GM12878 (cell line): ENCODE results near the gene OR8A1. TPM values are rescaled to one million over a fixed set of nuclear protein-coding genes. Genes with fewer than 3 reads are reported as not detected.

ENCODE experiments used
- ATAC-seq: fragments of 200-7000 bp; cut with Tn5 transposase; 3 replicates; pipeline ENCODE4 v1.9.1; 2020; ENCODE audit warnings: mild to moderate bottlenecking, moderate library complexity
- BruUV-seq: library from RNA; stranded (reverse); fragments of 400-500 nt; replicated peaks from 2 replicates; lab custom pipeline; 2021; lab: Mats Ljungman, UMichigan
- CTCF ChIA-PET: fragments of 300-600 bp; sonication (Branson Sonifier 250); formaldehyde crosslinking; extraction: SDS; loops from one replicate; lab custom pipeline; 2021; ENCODE audit warnings: inconsistent platforms; lab: Yijun Ruan, JAX
- POLR2A ChIA-PET: fragments of 350-600 bp; formaldehyde crosslinking; extraction: SDS; loops from one replicate; lab custom pipeline; 2021; ENCODE audit warnings: inconsistent platforms; lab: Charles Lee
- RAD21 ChIA-PET: fragments of 300-600 bp; sonication (Branson Sonifier 250); formaldehyde crosslinking; loops from one replicate; lab custom pipeline; 2023; ENCODE audit warnings: antibody characterized with exemption; ENCODE audit not compliant: unreplicated experiment; lab: Charles Lee
- SMC1A ChIA-PET: fragments of 300-600 bp; sonication (Branson Sonifier 250); formaldehyde crosslinking; loops from one replicate; lab custom pipeline; 2023; ENCODE audit not compliant: unreplicated experiment, uncharacterized antibody; lab: Charles Lee
- DNase-seq: peaks from one replicate; pipeline ENCODE4 v3.0.0-alpha.2; 2011; ENCODE audit warnings: low read depth, low spot score
- FAIRE-seq: peaks from 3 replicates; lab custom pipeline; 2011; peaks lifted over from hg19 to GRCh38; lab: Jason Lieb, UNC
- H2AFZ ChIP-seq: 2 replicates; pipeline ENCODE4 v1.6.0; 2011; ENCODE audit warnings: low read depth, low read length, control low read depth; ENCODE audit not compliant: control insufficient read depth
- H3K27ac ChIP-seq: 2 replicates; pipeline ENCODE4 v1.5.1; 2011; ENCODE audit warnings: control low read depth; ENCODE audit not compliant: control insufficient read depth, insufficient read depth
- H3K27me3 ChIP-seq, 2 experiments: replicated peaks in 1 of 2; 2 replicates each; pipeline versions ENCODE4 v1.6.0 to v1.6.1; 2011; ENCODE audit warnings: low read length in 1 of 2; ENCODE audit not compliant: control insufficient read depth in 2 of 2, insufficient read depth in 2 of 2
- H3K36me3 ChIP-seq, 2 experiments: 2 replicates each; pipeline ENCODE4 v1.5.1; 2011; ENCODE audit warnings: low read length in 1 of 2; ENCODE audit not compliant: control insufficient read depth in 2 of 2, insufficient read depth in 2 of 2
- H3K4me1 ChIP-seq: 2 replicates; pipeline ENCODE4 v1.6.1; 2011; ENCODE audit warnings: mild to moderate bottlenecking, low read length, moderate library complexity, mixed read lengths; ENCODE audit not compliant: control insufficient read depth, insufficient read depth
- H3K4me2 ChIP-seq: 2 replicates; pipeline ENCODE4 v1.6.0; 2011; ENCODE audit warnings: control low read depth; ENCODE audit not compliant: control insufficient read depth, insufficient read depth
- H3K4me3 ChIP-seq: fragments of 200-600 bp; sonication (generic); 2 replicates; pipeline ENCODE4 v1.5.1; 2016
- H3K79me2 ChIP-seq: 2 replicates; pipeline ENCODE4 v1.6.0; 2011; ENCODE audit warnings: low read length; ENCODE audit not compliant: control insufficient read depth, insufficient read depth
- H3K9ac ChIP-seq: 2 replicates; pipeline ENCODE4 v1.8.0; 2011; ENCODE audit warnings: low read length, control low read depth, mixed read lengths; ENCODE audit not compliant: control insufficient read depth, insufficient read depth
- H3K9me3 ChIP-seq: replicated peaks from 3 replicates; pipeline ENCODE4 v1.5.1; 2011; ENCODE audit warnings: mild to moderate bottlenecking, low read length; ENCODE audit not compliant: control insufficient read depth, insufficient read depth
- H4K20me1 ChIP-seq: 2 replicates; pipeline ENCODE4 v1.6.0; 2011; ENCODE audit not compliant: control insufficient read depth, insufficient read depth
- BMI1 ChIP-seq: fragments of 450-650 bp; IDR thresholded peaks from 2 replicates; pipeline ENCODE4 v1.6.1; 2016; ENCODE audit warnings: mild to moderate bottlenecking, moderate library complexity, borderline replicate concordance
- CBFB ChIP-seq: IDR thresholded peaks from 2 replicates; pipeline ENCODE4 v1.6.1; 2016; ENCODE audit warnings: antibody characterized with exemption, low read depth
- EP300 ChIP-seq, 2 experiments: fragments of 150-350 bp in 1 of 2; IDR thresholded peaks; 2 replicates each; pipeline ENCODE4 v1.6.1; 2011 to 2012; ENCODE audit warnings: low read depth in 2 of 2, low read length in 2 of 2, borderline replicate concordance in 1 of 2, improper control_type of control experiment in 1 of 2, inconsistent platforms in 1 of 2; ENCODE audit not compliant: control insufficient read depth in 1 of 2
- ESRRA ChIP-seq: IDR thresholded peaks from 2 replicates; pipeline ENCODE4 v1.6.1; 2012; ENCODE audit warnings: mild to moderate bottlenecking, low read length, improper control_type of control experiment
- FOXM1 ChIP-seq: IDR thresholded peaks from 2 replicates; pipeline ENCODE4 v1.6.1; 2012; ENCODE audit warnings: low read depth, mild to moderate bottlenecking, inconsistent platforms, low read length, moderate library complexity
- IRF4 ChIP-seq: IDR thresholded peaks from 2 replicates; pipeline ENCODE4 v1.6.1; 2011; ENCODE audit warnings: low read depth, low read length
- NFYA ChIP-seq: IDR thresholded peaks from 2 replicates; pipeline ENCODE4 v1.6.1; 2011; ENCODE audit warnings: low read depth, mild to moderate bottlenecking, low read length, improper control_type of control experiment, borderline replicate concordance
- NR2C1 ChIP-seq: fragments of 450-650 bp; IDR thresholded peaks from 2 replicates; pipeline ENCODE4 v1.6.1; 2017; ENCODE audit warnings: antibody characterized with exemption, mild to moderate bottlenecking, moderate library complexity
- NR2F1 ChIP-seq: fragments of 450-650 bp; conservative IDR thresholded peaks from 2 replicates; pipeline ENCODE4 v1.6.1; 2017; ENCODE audit warnings: mild to moderate bottlenecking
- RBBP5 ChIP-seq: fragments of 200-600 bp; sonication (generic); conservative IDR thresholded peaks from 2 replicates; pipeline ENCODE4 v1.6.1; 2016
- SMARCA5 ChIP-seq: fragments of 450-650 bp; IDR thresholded peaks from 2 replicates; pipeline ENCODE4 v1.6.1; 2017; ENCODE audit warnings: mild to moderate bottlenecking
- SREBF1 ChIP-seq: IDR thresholded peaks from 2 replicates; pipeline ENCODE4 v1.6.1; 2012; ENCODE audit warnings: mild to moderate bottlenecking, low read length
- SUZ12 ChIP-seq: fragments of 200-600 bp; sonication (generic); IDR thresholded peaks from one replicate; pipeline ENCODE4 v1.6.1; 2018; ENCODE audit warnings: antibody characterized with exemption, mild to moderate bottlenecking; ENCODE audit not compliant: unreplicated experiment
- ZNF622 ChIP-seq: fragments of 450-650 bp; IDR thresholded peaks from 2 replicates; pipeline ENCODE4 v1.6.1; 2017; ENCODE audit warnings: mild to moderate bottlenecking, inconsistent platforms
- whole genome bisulfite sequencing: methylation state at CpG from one replicate; pipeline ENCODE4 v1.1.6; 2016; ENCODE audit warnings: low lambda C conversion rate; ENCODE audit not compliant: insufficient replicate concordance, insufficient coverage; ENCODE audit errors: missing lambda C conversion rate; 5-methylcytosine and 5-hydroxymethylcytosine counted together
- in situ Hi-C: fragments of 300-500 bp; cut with MboI; formaldehyde crosslinking; loops from 9 replicates; pipeline ENCODE4 v1.14.3; 2018; ENCODE audit warnings: mixed read lengths
- intact Hi-C: fragments of 100-400 bp; cut with micrococcal nuclease; formaldehyde crosslinking; loops from one replicate; pipeline ENCODE4 v1.14.2; 2022; ENCODE audit not compliant: unreplicated experiment
- polyA plus RNA-seq, 11 experiments: library from polyadenylated mRNA; depleted of rRNA in 4 of 11; unstranded in 6 of 11; stranded (reverse) in 5 of 11; fragments of >200 nt; fragmentation: Nextera tagmentation in 4 of 11; fragmentation: Illumina TruSeq in 1 of 11; extraction: Ambion mirVana in 4 of 11; extraction: Trizol in 1 of 11; gene quantifications; 1 replicate in 1 of 11; 2 replicates in 10 of 11; pipeline versions ENCODE4 v1.2.1 to v1.2.3, GENCODE V29; 2011 to 2016; ENCODE audit warnings: inconsistent platforms in 2 of 11, missing spikeins in 2 of 11, low read depth in 1 of 11
- total RNA-seq, 4 experiments: library from RNA; depleted of rRNA in 3 of 4; stranded (reverse); fragments of >200 nt in 3 of 4; fragmentation: Illumina TruSeq in 1 of 4; extraction: Trizol in 1 of 4; gene quantifications; 2 replicates each; pipeline versions ENCODE4 v1.2.1 to v1.2.3, GENCODE V29; 2013 to 2021
- TF ChIP-seq, protein P1 (sequence below): IDR thresholded peaks from 2 replicates; pipeline ENCODE4 v1.6.1; 2011; ENCODE audit warnings: borderline replicate concordance, low read depth, mild to moderate bottlenecking, moderate library complexity, mixed read lengths, low read length; ENCODE audit not compliant: insufficient read depth; ENCODE audit errors: extremely low read length
- TF ChIP-seq, protein P2 (sequence below): fragments of 450-650 bp; IDR thresholded peaks from 2 replicates; pipeline ENCODE4 v1.6.1; 2017; ENCODE audit warnings: low read depth, mild to moderate bottlenecking, moderate library complexity
- TF ChIP-seq, protein P3 (sequence below): fragments of 450-650 bp; IDR thresholded peaks from 2 replicates; pipeline ENCODE4 v1.6.1; 2017; ENCODE audit warnings: antibody characterized with exemption, mild to moderate bottlenecking, moderate library complexity
- TF ChIP-seq, protein P4 (sequence below): IDR thresholded peaks from 2 replicates; pipeline ENCODE4 v1.6.1; 2012; ENCODE audit warnings: low read depth, low read length, improper control_type of control experiment

The OR8A1 gene
- total and polyA plus RNA-seq, 10 of the 15 experiments (the other 5 are each of a cell fraction or from before 2014, with no cell fraction given): not detected

DNA sequence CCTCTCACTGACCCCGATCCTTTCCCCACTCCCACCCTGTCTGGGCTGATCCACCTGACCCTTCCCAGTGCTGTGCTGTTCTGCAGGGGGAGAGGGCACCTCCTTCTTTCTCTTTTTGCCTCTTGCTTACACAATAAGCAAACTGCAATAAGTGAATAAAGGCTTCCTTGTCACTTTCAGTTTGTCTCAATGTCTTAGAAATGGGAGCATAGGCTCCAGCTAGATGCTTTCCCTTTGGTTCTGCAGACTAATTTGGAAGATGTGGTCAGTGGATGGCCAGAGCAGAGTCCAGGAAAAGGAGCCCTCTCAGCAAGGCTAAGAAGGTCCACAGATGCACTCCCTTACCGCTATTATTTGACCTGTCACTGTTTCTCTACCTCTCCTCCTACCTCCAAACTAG, 35.7 kb upstream of the OR8A1 start (continued):
- TF ChIP-seq, protein P1, sequence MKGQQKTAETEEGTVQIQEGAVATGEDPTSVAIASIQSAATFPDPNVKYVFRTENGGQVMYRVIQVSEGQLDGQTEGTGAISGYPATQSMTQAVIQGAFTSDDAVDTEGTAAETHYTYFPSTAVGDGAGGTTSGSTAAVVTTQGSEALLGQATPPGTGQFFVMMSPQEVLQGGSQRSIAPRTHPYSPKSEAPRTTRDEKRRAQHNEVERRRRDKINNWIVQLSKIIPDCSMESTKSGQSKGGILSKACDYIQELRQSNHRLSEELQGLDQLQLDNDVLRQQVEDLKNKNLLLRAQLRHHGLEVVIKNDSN: no peak
- TF ChIP-seq FOXM1 (no peak), EP300 (IDR thresholded peaks at IDR 0.05; ENCODE audit: borderline replicate concordance in 1 of 2, control insufficient read depth in 1 of 2, low read depth in 2 of 2, low read length in 2 of 2) (no peak), SMARCA5 (no peak)

DNA sequence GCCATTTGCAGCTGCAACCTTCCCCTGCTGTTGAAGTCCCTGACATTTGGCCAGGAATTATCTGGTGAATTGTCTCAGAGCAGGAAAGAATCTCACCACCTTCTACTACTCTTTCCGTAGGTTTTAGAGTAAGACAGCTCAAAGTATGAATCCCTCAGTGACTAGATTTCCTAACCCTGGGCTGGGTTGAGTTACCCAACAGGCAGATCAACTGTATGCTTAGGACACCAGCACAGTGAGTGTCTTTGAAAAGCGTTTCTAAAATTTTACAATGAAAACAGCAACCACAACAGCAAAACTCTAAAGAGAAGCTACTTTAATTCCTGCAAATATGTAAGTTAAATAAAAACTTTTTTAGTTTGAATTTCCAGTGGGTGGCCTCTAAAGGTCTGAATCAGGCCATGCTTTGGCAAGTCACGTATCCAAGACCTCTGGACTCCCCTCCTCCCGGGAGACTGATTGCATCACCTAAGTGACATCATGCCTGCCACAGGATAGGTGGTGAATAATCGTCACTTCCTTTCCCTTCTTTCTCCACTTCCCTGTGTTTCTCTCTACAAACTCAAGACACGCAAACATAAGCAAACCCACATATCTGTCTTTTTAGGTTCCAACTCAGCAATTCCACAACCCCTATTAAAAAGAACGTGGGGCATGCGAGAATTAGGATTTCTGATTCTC, 34.1 kb upstream of the OR8A1 start:
- FAIRE-seq: no peak
- ChIA-PET POLR2A (no interaction called here), CTCF (no interaction called here), SMC1A (interaction anchor here (1.9 kb wide), 1 partner anchor 14 kb away, joined by 5 read pairs; no protein-coding TSS in a partner anchor), RAD21 (no interaction called here)
- no peaks in the 10 kb centered on the region for H3K36me3 ChIP-seq
- WGBS: 31% methylated on average over 8 of the region's 8 CpGs
- no peaks in the 10 kb centered on the region for H3K4me1 ChIP-seq
- no peaks in the 10 kb centered on the region for H4K20me1 ChIP-seq
- H3K27ac ChIP-seq: no peak overlapping the region
- in situ Hi-C loops (no loop called here), intact Hi-C loops (no loop called here)
- no peaks in the 10 kb centered on the region for H3K79me2 ChIP-seq
- no peaks in the 10 kb centered on the region for H3K9me3 ChIP-seq
- H3K9ac ChIP-seq: no peak overlapping the region
- H3K4me3 ChIP-seq: no peak overlapping the region
- ATAC-seq: no peak
- no peak overlapping the region for H2AFZ ChIP-seq
- no peak overlapping the region for H3K4me2 ChIP-seq
- no peaks in the 10 kb centered on the region; a peak in 1 of 4 replicates for H3K27me3 ChIP-seq
- BruUV-seq: no TSS peak
- no peak for DNase-seq
- TF ChIP-seq RBBP5 (no peak), CBFB (no peak), NFYA (no peak), BMI1 (no peak), IRF4 (no peak), NR2F1 (no peak), ZNF622 (no peak), NR2C1 (no peak), SUZ12 (no peak), ESRRA (no peak), SREBF1 (no peak)
- TF ChIP-seq, protein P2, sequence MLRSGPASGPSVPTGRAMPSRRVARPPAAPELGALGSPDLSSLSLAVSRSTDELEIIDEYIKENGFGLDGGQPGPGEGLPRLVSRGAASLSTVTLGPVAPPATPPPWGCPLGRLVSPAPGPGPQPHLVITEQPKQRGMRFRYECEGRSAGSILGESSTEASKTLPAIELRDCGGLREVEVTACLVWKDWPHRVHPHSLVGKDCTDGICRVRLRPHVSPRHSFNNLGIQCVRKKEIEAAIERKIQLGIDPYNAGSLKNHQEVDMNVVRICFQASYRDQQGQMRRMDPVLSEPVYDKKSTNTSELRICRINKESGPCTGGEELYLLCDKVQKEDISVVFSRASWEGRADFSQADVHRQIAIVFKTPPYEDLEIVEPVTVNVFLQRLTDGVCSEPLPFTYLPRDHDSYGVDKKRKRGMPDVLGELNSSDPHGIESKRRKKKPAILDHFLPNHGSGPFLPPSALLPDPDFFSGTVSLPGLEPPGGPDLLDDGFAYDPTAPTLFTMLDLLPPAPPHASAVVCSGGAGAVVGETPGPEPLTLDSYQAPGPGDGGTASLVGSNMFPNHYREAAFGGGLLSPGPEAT: no peak
- TF ChIP-seq, protein P3, sequence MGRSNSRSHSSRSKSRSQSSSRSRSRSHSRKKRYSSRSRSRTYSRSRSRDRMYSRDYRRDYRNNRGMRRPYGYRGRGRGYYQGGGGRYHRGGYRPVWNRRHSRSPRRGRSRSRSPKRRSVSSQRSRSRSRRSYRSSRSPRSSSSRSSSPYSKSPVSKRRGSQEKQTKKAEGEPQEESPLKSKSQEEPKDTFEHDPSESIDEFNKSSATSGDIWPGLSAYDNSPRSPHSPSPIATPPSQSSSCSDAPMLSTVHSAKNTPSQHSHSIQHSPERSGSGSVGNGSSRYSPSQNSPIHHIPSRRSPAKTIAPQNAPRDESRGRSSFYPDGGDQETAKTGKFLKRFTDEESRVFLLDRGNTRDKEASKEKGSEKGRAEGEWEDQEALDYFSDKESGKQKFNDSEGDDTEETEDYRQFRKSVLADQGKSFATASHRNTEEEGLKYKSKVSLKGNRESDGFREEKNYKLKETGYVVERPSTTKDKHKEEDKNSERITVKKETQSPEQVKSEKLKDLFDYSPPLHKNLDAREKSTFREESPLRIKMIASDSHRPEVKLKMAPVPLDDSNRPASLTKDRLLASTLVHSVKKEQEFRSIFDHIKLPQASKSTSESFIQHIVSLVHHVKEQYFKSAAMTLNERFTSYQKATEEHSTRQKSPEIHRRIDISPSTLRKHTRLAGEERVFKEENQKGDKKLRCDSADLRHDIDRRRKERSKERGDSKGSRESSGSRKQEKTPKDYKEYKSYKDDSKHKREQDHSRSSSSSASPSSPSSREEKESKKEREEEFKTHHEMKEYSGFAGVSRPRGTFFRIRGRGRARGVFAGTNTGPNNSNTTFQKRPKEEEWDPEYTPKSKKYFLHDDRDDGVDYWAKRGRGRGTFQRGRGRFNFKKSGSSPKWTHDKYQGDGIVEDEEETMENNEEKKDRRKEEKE: no peak
- TF ChIP-seq, protein P4, sequence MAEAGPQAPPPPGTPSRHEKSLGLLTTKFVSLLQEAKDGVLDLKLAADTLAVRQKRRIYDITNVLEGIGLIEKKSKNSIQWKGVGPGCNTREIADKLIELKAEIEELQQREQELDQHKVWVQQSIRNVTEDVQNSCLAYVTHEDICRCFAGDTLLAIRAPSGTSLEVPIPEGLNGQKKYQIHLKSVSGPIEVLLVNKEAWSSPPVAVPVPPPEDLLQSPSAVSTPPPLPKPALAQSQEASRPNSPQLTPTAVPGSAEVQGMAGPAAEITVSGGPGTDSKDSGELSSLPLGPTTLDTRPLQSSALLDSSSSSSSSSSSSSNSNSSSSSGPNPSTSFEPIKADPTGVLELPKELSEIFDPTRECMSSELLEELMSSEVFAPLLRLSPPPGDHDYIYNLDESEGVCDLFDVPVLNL: no peak
